ENCODE results near the gene WDPCP. TPM values are rescaled to one million over a fixed set of nuclear protein-coding genes. Genes with fewer than 3 reads are reported as not detected.
"Not testable (repeated sequence)": the region's sequence is repeated elsewhere in the genome, so short reads cannot be mapped to it uniquely, and the experiment has no call there.

The WDPCP gene
- total RNA-seq, 2 experiments from 2014 or later: 14.8 to 29.3 TPM

DNA sequence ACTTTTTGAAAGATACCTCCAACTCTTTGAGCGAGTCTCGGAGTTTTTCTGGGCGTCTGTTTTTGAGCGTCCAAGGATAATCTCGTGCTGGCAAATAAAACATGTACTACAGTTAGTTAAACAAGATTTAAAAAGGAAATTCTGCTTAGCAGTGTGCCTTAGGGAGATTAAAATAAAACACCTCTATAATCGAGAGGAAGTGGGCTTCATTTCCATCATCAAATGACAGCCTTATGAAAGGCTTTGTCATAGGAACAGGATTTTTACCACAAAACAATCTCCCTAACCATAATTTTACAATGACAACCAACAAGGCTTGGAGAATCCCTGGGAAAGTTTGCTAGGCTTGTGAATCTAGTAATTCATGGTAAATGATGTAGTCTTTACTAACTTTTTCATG, 103.4 kb downstream of the WDPCP start:
- no peak for TF ChIP-seq EZH2phosphoT487 (IDR thresholded peaks at IDR 0.05; ENCODE audit: borderline replicate concordance, low read depth, low read length)

DNA sequence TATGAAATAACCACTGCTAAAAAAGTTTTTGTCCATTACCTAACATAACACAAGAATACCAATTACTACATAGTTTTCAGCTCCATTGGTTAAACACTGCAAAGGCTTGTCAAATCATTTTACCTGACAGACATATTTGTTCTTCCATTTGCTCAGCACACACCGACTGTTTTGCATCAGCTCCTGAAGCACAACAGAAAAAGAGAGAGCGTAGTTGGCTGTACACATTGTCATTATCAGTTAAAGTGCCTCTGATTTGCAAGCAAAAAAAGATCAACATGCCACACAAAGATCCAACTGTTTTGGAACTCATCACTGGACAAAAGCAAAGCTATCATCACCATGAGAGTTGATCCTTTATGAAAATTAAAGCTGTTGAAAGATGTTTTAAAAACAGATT, 103.8 kb downstream of the WDPCP start:
- H4K20me1 ChIP-seq (ENCODE audit: insufficient read depth, low read length): no peaks in the 10 kb centered on the region
- no peak overlapping the region for H3K4me2 ChIP-seq (ENCODE audit: low read length)
- no TSS peak for BruUV-seq (replicated peaks)
- ChIA-PET POLR2A (interaction anchor here (0.6 kb wide), 1 partner anchor 9 kb away, joined by 4 read pairs; no protein-coding TSS in a partner anchor), CTCF (ENCODE audit: unreplicated experiment) (no interaction called here)
- DNase-seq (ENCODE audit: low spot score): no peak
- no peak for TF ChIP-seq EZH2phosphoT487 (IDR thresholded peaks at IDR 0.05; ENCODE audit: borderline replicate concordance, low read depth, low read length)
- TF ChIP-seq, protein P1, sequence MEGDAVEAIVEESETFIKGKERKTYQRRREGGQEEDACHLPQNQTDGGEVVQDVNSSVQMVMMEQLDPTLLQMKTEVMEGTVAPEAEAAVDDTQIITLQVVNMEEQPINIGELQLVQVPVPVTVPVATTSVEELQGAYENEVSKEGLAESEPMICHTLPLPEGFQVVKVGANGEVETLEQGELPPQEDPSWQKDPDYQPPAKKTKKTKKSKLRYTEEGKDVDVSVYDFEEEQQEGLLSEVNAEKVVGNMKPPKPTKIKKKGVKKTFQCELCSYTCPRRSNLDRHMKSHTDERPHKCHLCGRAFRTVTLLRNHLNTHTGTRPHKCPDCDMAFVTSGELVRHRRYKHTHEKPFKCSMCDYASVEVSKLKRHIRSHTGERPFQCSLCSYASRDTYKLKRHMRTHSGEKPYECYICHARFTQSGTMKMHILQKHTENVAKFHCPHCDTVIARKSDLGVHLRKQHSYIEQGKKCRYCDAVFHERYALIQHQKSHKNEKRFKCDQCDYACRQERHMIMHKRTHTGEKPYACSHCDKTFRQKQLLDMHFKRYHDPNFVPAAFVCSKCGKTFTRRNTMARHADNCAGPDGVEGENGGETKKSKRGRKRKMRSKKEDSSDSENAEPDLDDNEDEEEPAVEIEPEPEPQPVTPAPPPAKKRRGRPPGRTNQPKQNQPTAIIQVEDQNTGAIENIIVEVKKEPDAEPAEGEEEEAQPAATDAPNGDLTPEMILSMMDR (conservative IDR thresholded peaks at IDR 0.05; ENCODE audit: low read length): no peak
- no peaks in the 10 kb centered on the region for H3K9me3 ChIP-seq (ENCODE audit: low read length)
- H3K27ac ChIP-seq (ENCODE audit: low read depth, low read length, poor library complexity, severe bottlenecking): no peak overlapping the region
- H3K4me1 ChIP-seq (ENCODE audit: insufficient read depth, low read length, poor library complexity, severe bottlenecking): no peaks in the 10 kb centered on the region
- intact Hi-C loops (cut with micrococcal nuclease; ENCODE audit: unreplicated experiment): no loop called here
- H3K4me3 ChIP-seq (ENCODE audit: low read depth, low read length, poor library complexity, severe bottlenecking): no peak overlapping the region
- no peaks in the 10 kb centered on the region for H3K36me3 ChIP-seq (ENCODE audit: insufficient read depth, low read length)
- H3K9me2 ChIP-seq (ENCODE audit: insufficient read depth, low read length): no peaks in the 10 kb centered on the region
- H3K79me2 ChIP-seq (ENCODE audit: insufficient read depth, low read depth, low read length): no peaks in the 10 kb centered on the region
- H2AFZ ChIP-seq (ENCODE audit: low read length): no peak overlapping the region

More for the DNA sequence above, 103.4 kb downstream of the WDPCP start:
- no TSS peak for BruUV-seq (replicated peaks)
- Histone ChIP-seq H3K79me2 (ENCODE audit: insufficient read depth, low read depth, low read length) (no peaks in the 10 kb centered on the region), H3K9me2 (ENCODE audit: insufficient read depth, low read length) (no peaks in the 10 kb centered on the region), H3K27ac (ENCODE audit: low read depth, low read length, poor library complexity, severe bottlenecking) (no peak overlapping the region), H3K9me3 (ENCODE audit: low read length) (no peaks in the 10 kb centered on the region), H3K4me1 (ENCODE audit: insufficient read depth, low read length, poor library complexity, severe bottlenecking) (no peaks in the 10 kb centered on the region), H3K4me2 (ENCODE audit: low read length) (no peak overlapping the region), H3K4me3 (ENCODE audit: low read depth, low read length, poor library complexity, severe bottlenecking) (no peak overlapping the region), H3K36me3 (ENCODE audit: insufficient read depth, low read length) (no peaks in the 10 kb centered on the region), H4K20me1 (ENCODE audit: insufficient read depth, low read length) (no peaks in the 10 kb centered on the region), H2AFZ (ENCODE audit: low read length) (no peak overlapping the region)
- intact Hi-C loops (cut with micrococcal nuclease; ENCODE audit: unreplicated experiment): no loop called here
- CTCF ChIA-PET (ENCODE audit: unreplicated experiment): no interaction called here
- POLR2A ChIA-PET: interaction anchor here (0.6 to 0.7 kb wide), 2 partner anchors 10 to 141 kb away, joined by 4 to 5 read pairs; no protein-coding TSS in a partner anchor
- DNase-seq (ENCODE audit: low spot score): no peak

DNA sequence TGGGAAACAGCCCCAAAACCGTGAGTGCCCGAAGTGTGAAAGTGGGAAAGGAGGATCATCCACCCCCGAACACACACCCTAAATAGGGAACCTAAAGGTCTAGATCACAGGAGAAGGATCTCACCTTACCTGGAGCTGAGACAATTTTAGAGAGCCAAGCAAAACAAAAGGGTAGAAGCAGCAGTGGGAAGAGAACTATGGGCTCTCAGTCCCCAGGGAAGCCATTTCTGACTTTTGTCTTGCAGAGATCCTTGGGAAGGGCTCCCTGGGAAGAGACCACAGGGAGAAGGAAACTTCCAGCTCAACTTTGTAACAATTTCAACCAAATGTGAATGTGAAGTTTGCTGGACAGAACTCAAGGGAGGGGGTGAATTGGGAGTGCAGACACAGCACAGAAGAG, 110.6 kb downstream of the WDPCP start:
- POLR2A ChIA-PET: interaction anchor here (0.6 to 0.7 kb wide), 3 partner anchors 20 to 315 kb away, joined by 3 to 4 read pairs (median 3); no protein-coding TSS in a partner anchor
- intact Hi-C loops (cut with micrococcal nuclease; ENCODE audit: unreplicated experiment): no loop called here

DNA sequence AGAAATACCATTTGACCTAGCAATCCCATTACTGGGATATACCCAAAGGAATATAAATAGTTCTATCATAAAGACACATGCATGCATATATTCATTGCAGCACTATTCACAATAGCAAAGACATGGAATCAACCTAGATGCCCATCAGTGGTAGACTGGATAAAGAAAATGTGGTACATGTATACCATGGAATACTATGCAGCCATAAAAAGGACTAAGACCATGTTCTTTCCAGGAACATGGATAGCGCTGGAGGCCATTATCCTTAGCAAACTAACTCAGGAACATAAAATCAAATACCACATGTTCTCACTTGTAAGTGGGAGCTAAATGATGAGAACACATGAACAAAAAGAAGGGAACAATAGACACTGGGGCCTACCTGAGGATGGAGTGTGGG, 119.0 kb downstream of the WDPCP start:
- H3K9me3 ChIP-seq (ENCODE audit: low read length); POLR2A ChIA-PET; H3K4me3 ChIP-seq (ENCODE audit: low read depth, low read length, poor library complexity, severe bottlenecking); H3K4me2 ChIP-seq (ENCODE audit: low read length); H2AFZ ChIP-seq (ENCODE audit: low read length); H3K36me3 ChIP-seq (ENCODE audit: insufficient read depth, low read length); intact Hi-C loops (cut with micrococcal nuclease; ENCODE audit: unreplicated experiment); H3K79me2 ChIP-seq (ENCODE audit: insufficient read depth, low read depth, low read length); DNase-seq (ENCODE audit: low spot score); H4K20me1 ChIP-seq (ENCODE audit: insufficient read depth, low read length); H3K27ac ChIP-seq (ENCODE audit: low read depth, low read length, poor library complexity, severe bottlenecking); BruUV-seq (replicated peaks); H3K9me2 ChIP-seq (ENCODE audit: insufficient read depth, low read length); CTCF ChIA-PET (ENCODE audit: unreplicated experiment); H3K4me1 ChIP-seq (ENCODE audit: insufficient read depth, low read length, poor library complexity, severe bottlenecking): not testable (repeated sequence)

More for the DNA sequence above, 110.6 kb downstream of the WDPCP start:
- Histone ChIP-seq H3K4me1 (ENCODE audit: insufficient read depth, low read length, poor library complexity, severe bottlenecking) (no peaks in the 10 kb centered on the region), H3K79me2 (ENCODE audit: insufficient read depth, low read depth, low read length) (no peaks in the 10 kb centered on the region), H4K20me1 (ENCODE audit: insufficient read depth, low read length) (no peaks in the 10 kb centered on the region), H3K9me3 (ENCODE audit: low read length) (no peaks in the 10 kb centered on the region), H3K36me3 (ENCODE audit: insufficient read depth, low read length) (no peaks in the 10 kb centered on the region), H3K9me2 (ENCODE audit: insufficient read depth, low read length) (no peaks in the 10 kb centered on the region), H3K4me2 (ENCODE audit: low read length) (no peak overlapping the region), H3K4me3 (ENCODE audit: low read depth, low read length, poor library complexity, severe bottlenecking) (no peak overlapping the region), H3K27ac (ENCODE audit: low read depth, low read length, poor library complexity, severe bottlenecking) (no peak overlapping the region), H2AFZ (ENCODE audit: low read length) (no peak overlapping the region)
- no peak for DNase-seq (ENCODE audit: low spot score)
- TF ChIP-seq, protein P1 (conservative IDR thresholded peaks at IDR 0.05; ENCODE audit: low read length): no peak
- TF ChIP-seq EZH2phosphoT487 (IDR thresholded peaks at IDR 0.05; ENCODE audit: borderline replicate concordance, low read depth, low read length): no peak
- BruUV-seq (replicated peaks): no TSS peak
- CTCF ChIA-PET (ENCODE audit: unreplicated experiment): no interaction called here

Data from OCI-LY7 (cell line).